ENCODE measurements around the gene NR1D1.
A peak's percentile ranks its signal among the peaks of the same experiment; 100 is the strongest.

NR1D1 gene

GRCh38 chr17:40112718-40113109 lies 12.3 kb upstream of the NR1D1 start:
- peaks cover 19% of the 10 kb centered on the region for H3F3A ChIP-seq (ENCODE audit: control insufficient read depth, insufficient read depth)
- no peaks in the 10 kb centered on the region for H3K36me3 ChIP-seq (ENCODE audit: control insufficient read depth, low read length)
- peaks cover 57% of the 10 kb centered on the region for H3K4me1 ChIP-seq (ENCODE audit: control insufficient read depth, low read length)

DNA sequence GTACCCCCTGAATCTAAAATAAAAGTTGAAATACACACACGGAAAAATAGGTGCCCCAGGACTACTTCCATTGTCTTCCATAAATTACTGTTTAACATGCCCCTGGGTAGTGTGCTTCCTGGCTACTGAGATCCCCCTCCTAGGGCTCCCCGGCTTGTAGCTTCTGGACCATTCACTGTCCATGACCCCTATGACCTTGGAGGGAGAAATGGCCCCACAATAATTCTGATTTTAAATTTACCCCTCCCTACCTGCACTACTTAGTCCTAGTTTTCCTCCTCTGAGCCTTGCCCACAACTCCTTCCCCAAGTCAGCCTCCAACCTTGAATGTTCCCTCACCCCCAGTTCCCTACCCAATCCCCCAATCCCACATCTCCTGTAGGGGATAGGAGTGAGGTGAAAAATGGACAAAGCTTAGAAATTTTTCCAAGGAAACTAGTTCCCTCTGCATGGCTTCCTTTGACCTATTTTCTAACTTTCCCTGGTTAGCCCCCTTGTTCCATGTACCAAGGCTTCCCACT lies 11.9 kb upstream of the NR1D1 start:
- Histone ChIP-seq H3K9me3 (ENCODE audit: control insufficient read depth, insufficient read depth, low read length) (no peaks in the 10 kb centered on the region), H3K4me3 (ENCODE audit: low read length) (peak overlapping the region; percentile 43), H3K36me3 (ENCODE audit: control insufficient read depth, low read length) (no peaks in the 10 kb centered on the region), H3K4me2 (ENCODE audit: low read length) (peak overlapping the region; percentile 85), H4K20me1 (ENCODE audit: control insufficient read depth, insufficient read depth, low read depth, low read length) (no peaks in the 10 kb centered on the region), H3K79me2 (ENCODE audit: control insufficient read depth, low read length) (no peaks in the 10 kb centered on the region), H3F3A (ENCODE audit: control insufficient read depth, insufficient read depth) (peaks cover 20% of the 10 kb centered on the region), H3K4me1 (ENCODE audit: control insufficient read depth, low read length) (peaks cover 61% of the 10 kb centered on the region), H3K27me3 (ENCODE audit: control insufficient read depth, low read length) (peaks cover 7% of the 10 kb centered on the region), H3K9me2 (replicated peaks; ENCODE audit: control insufficient read depth, low read length) (no peaks in the 10 kb centered on the region), H3K27ac (ENCODE audit: low read depth, low read length) (no peak overlapping the region)
- TF ChIP-seq EZH2phosphoT487 (IDR thresholded peaks at IDR 0.05; ENCODE audit: borderline replicate concordance, low read length) (no peak), CTCF (IDR thresholded peaks at IDR 0.05; ENCODE audit: low read depth, low read length, poor library complexity, severe bottlenecking) (no peak)

More at GRCh38 chr17:40112718-40113109, 12.3 kb upstream of the NR1D1 start:
- H3K4me3 ChIP-seq (ENCODE audit: low read length), result no peak overlapping the region
- no peaks in the 10 kb centered on the region for H3K9me2 ChIP-seq (replicated peaks; ENCODE audit: control insufficient read depth, low read length)
- H3K27me3 ChIP-seq (ENCODE audit: control insufficient read depth, low read length), result peaks cover 2% of the 10 kb centered on the region; the same call in 1 of the 2 replicates
- H3K27ac ChIP-seq (ENCODE audit: low read depth, low read length), result no peak overlapping the region
- no peak for TF ChIP-seq EZH2phosphoT487 (IDR thresholded peaks at IDR 0.05; ENCODE audit: borderline replicate concordance, low read length)
- no peak for TF ChIP-seq CTCF (IDR thresholded peaks at IDR 0.05; ENCODE audit: low read depth, low read length, poor library complexity, severe bottlenecking)
- H3K79me2 ChIP-seq (ENCODE audit: control insufficient read depth, low read length), result no peaks in the 10 kb centered on the region
- peak overlapping the region; percentile 85 for H3K4me2 ChIP-seq (ENCODE audit: low read length)
- H4K20me1 ChIP-seq (ENCODE audit: control insufficient read depth, insufficient read depth, low read depth, low read length), result no peaks in the 10 kb centered on the region
- no peaks in the 10 kb centered on the region for H3K9me3 ChIP-seq (ENCODE audit: control insufficient read depth, insufficient read depth, low read length)

DNA sequence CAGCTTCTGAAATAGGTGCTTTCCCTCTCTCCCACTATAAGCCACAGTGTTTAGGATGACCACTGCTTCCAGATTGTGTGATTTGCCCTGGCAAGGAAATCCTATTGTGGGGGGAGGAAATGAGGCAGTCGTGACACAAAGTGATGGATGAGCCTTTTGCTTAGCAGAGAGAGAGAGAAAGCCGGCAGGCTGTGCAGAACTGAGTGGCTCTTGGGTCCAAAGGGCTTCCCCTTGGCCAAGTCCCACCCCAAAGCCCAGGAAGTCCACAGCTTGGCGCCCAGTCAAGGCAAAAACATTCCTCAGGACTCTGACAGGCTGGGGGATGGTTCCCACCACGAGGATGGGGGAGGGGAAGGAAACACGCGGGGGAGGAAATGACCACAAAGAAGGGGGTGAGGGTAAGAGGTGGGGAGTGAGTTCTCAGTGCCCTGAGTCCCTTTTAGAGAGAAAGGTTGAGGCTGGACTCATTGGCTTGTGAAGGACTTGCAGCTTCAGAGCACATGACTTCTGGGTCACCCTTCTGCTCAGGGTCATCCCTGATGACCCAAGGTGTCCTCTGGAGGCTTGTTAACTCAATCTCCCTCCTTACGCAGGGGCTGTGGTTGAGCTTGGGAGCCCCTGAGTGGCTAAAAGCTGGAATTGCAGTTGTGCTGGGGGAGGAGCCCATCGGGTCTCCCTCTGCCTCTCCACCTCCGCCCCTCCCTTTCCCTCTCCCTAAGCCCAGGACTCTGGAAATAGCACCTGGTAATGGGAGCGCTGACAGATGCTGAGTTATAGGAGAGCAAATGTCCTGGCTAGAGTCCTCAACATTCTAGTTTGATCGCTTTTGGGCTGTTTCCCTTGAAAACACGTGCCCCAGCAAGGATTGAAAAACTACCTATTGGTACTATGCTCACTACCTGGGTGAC lies 11.1 kb upstream of the NR1D1 start:
- Histone ChIP-seq H3K36me3 (ENCODE audit: control insufficient read depth, low read length) (no peaks in the 10 kb centered on the region), H3K27me3 (ENCODE audit: control insufficient read depth, low read length) (peaks cover 15% of the 10 kb centered on the region), H3K4me1 (ENCODE audit: control insufficient read depth, low read length) (peaks cover 68% of the 10 kb centered on the region), H3K79me2 (ENCODE audit: control insufficient read depth, low read length) (no peaks in the 10 kb centered on the region), H3K9me3 (ENCODE audit: control insufficient read depth, insufficient read depth, low read length) (no peaks in the 10 kb centered on the region), H3K9me2 (replicated peaks; ENCODE audit: control insufficient read depth, low read length) (no peaks in the 10 kb centered on the region), H3K4me3 (ENCODE audit: low read length) (peak overlapping the region; percentile 43), H3K4me2 (ENCODE audit: low read length) (peak overlapping the region; percentile 63), H3F3A (ENCODE audit: control insufficient read depth, insufficient read depth) (peaks cover 19% of the 10 kb centered on the region), H4K20me1 (ENCODE audit: control insufficient read depth, insufficient read depth, low read depth, low read length) (no peaks in the 10 kb centered on the region), H3K27ac (ENCODE audit: low read depth, low read length) (no peak overlapping the region)
- TF ChIP-seq EZH2phosphoT487 (IDR thresholded peaks at IDR 0.05; ENCODE audit: borderline replicate concordance, low read length) (no peak), CTCF (IDR thresholded peaks at IDR 0.05; ENCODE audit: low read depth, low read length, poor library complexity, severe bottlenecking) (peak; percentile 77)

Measured in DOHH2 (cell line).